GM21786 (cell line): ENCODE measurements around the gene SMPD3.

Experiments
- ATAC-seq: cut with Tn5 transposase; IDR thresholded peaks from one replicate; pipeline ENCODE4 v1.9.1; 2021; ENCODE audit not compliant: unreplicated experiment

The SMPD3 gene

GRCh38 chr16:68472581-68472980 is 24.3 kb upstream of the SMPD3 start:
- no peak for ATAC-seq

GRCh38 chr16:68470461-68471150 is 22.3 kb upstream of the SMPD3 start:
- ATAC-seq: peak; percentile 92

DNA sequence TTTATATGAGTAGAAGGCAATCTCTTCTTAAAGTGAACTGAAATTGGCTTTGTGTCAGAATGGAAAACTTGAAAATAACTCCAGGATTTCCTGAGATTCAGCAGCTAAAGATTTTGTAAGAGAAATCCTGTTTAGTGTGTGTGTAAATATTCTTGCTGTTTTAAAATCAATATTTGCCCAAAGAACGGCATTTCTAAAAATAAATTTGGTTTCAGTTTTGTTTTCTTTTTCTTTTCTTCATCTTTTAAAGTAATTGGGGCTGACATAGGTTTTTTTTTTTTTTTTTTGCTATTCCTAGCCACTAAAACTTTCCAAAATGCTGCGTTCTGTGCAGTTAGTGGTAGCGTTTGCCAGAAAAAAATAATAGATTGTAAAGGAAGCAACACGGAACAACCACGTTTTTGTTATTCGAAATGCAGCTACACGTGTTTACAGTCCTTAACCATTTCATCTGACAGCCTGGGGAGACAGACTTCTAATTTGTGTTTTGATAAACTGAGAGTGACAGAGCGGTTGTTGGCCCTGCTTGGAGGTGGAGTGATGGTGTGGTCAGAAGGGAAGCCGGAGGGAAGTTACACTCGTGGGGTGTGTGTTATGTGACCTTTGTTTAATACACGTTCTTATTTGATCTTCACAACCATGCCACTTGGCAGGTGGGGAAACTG is 21.6 kb upstream of the SMPD3 start:
- ATAC-seq: peak; percentile 20

DNA sequence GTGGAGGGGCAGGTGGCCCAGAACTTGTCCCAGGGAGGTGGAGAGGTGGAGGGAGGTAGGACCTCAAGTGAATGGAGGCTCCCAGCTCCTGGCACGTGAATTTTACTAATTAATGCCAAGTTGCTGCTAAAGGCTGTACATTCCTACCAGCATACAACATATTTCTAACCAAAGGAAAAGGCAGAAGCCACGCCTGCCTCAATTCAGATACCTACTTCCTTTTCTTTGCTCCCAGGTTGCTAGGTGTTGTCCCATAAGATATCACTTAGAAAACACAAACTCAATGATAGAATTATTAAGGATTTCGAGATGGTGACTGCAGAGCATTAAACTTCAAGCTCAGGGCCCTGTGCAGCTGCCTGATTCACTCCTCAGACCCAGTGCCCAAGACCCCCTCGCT is 20.5 kb upstream of the SMPD3 start:
- no peak for ATAC-seq

GRCh38 chr16:68466174-68466573 is 17.9 kb upstream of the SMPD3 start:
- no peak for ATAC-seq

- ATAC-seq: no peak
Measured at GRCh38 chr16:68463904-68464303, 15.6 kb upstream of the SMPD3 start.

DNA sequence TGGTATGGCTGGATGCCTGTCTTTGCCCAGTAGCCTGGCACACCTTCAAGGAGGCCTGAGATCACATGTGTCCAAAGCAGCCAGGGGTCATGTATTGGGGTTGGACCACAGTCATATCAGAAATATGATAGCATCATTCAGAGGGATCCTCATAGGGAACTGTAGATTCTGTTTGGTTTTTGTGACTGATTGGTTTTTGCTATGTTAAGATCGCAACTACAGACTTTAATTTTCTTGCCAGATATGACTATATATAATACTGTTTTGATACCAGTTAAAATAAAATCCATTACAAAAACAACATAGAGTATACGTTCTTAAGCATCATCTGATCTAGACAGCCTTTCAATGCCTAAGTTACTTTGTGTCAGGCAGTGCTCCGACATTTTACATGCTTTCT is 11.8 kb upstream of the SMPD3 start:
- no peak for ATAC-seq

GRCh38 chr16:68459457-68459856 is 11.1 kb upstream of the SMPD3 start:
- ATAC-seq: no peak

DNA sequence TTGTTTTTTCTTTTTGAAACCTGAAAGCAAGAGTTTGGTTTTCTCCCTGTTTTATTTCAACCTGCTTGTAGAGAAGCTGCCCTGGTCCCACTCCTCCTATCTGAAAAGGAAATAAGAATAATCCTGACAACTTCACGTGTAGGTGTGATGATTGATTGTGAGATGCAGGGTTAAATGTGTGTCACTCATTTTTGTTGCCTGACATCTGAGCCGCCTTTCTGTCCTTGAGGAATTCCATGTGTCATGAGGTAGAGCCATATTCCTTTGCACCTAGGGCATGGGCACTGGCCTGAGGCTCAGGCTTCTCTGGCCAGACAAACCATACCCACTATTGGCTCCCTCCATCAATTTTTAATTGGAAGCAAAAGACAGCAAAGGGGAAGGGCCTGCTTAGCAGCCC is 10.2 kb upstream of the SMPD3 start:
- ATAC-seq: no peak

- ATAC-seq: no peak
Measured at GRCh38 chr16:68458101-68458500, 9.8 kb upstream of the SMPD3 start.

DNA sequence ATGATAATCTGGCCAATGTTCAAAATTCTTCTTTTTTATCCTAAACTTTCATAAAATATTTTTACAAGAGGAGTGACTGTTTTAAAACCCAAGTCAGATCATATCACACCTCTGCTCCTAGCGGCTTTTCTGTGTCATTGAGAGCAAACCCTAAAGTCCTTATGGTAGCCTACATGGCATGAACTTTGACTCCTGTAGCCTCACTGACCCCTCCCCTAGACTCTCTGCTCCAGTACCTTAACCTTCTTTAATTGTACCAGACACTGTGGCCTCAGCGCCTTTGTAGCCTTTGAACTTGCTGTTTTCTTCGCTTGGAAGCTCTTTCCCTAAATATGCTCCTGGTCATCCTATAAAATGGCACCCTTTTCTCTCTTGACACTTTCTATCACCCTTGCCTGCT is 7.3 kb upstream of the SMPD3 start:
- no peak for ATAC-seq

- ATAC-seq: no peak
Measured at GRCh38 chr16:68454920-68455435, 6.7 kb upstream of the SMPD3 start.

- ATAC-seq: no peak
Measured at GRCh38 chr16:68453816-68454215, 5.5 kb upstream of the SMPD3 start.

DNA sequence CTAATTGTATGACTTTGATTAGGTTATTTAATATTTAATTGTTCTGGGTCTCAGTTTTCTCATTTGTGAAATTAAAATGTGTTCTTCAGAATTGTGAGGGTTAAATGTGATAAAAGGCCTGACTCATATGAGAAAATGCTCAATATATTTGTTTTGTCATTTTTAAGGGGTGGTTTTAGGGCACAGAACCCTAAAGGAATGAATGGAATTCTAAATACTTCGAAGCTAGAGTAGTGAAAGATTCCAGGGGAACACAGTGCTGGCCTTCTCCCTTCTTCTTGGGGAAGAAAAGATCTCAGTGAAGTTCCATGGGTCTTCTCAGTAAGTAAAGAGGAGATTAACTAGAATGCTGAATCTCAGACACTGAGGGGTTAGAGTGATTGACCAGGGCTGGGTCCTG is 3.9 kb upstream of the SMPD3 start:
- ATAC-seq: no peak

DNA sequence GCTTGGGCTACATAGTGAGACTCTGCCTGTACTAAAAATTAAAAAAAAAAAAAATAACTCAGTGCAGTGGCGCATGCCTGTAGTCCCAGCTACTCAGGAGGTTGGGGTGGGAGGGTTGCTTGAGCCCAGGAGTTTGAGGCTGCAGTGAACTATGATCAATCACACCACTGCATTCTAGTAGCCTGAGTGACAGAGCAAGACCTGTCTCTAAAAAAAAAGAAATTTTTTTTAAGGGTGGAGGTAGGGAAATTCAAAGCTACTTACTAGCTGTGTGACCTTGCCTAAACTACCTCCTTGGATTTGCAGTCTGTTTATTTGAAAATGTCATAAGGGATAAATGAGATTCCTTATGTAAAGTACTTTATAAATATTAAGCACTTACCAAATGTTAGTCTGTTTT is 3.4 kb upstream of the SMPD3 start:
- no peak for ATAC-seq

GRCh38 chr16:68450741-68451255 is 2.5 kb upstream of the SMPD3 start:
- no peak for ATAC-seq

DNA sequence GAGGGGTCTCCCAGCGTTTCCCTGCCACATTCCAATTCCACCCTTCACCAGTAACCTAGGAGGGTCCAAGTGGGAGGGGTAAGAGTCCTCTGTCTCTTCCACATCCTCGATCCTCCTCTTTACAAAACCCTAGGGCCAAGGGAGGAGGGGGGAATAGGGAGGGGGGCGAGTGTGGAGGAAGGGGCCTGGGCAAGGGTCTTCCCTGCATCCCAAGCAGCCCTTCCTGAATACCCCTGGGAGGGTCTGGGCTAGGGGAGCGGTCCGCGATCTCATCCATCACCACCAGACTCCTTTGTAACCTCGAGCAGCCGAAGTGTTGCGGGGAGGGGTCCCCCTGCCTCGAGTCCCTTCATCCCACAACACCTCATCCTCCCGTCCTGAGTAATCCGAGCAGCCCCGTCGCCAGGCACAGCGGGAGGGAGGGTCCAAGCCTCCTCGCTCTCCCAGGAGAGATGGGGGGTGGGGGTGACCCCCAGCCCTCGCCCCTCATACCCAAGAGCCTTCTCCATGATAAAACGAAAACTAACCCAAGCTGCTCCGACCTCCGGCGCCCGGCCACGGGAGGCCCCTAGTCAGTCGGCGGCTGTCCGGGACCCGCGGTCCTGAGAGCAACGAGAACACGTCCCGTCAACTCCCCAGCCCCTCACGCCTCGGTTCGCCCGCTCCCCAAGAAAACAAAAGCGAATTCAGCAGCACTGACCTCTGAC is 502 bp downstream of the SMPD3 start:
- ATAC-seq: no peak

- no peak for ATAC-seq
Measured at GRCh38 chr16:68446681-68447652, 1.3 kb downstream of the SMPD3 start.

DNA sequence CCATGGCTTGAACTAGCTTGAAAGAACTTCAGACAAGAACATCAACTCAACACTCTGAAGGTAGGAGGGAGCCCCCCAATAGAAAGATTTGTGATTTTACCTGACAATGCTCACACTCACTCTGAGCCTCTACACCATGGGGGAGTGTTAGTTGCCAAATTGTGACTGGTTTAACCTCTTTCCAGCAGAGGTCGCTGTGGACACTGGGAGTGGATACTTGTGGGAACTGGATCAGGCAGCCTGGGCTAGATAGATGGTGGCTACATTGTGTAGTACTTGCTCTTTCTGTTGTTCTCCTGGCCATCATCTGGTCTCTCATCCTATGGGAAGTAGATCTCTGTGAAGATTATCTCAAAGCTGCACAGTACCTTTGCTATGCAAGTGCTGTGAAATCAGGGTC is 2.9 kb downstream of the SMPD3 start:
- ATAC-seq: no peak

DNA sequence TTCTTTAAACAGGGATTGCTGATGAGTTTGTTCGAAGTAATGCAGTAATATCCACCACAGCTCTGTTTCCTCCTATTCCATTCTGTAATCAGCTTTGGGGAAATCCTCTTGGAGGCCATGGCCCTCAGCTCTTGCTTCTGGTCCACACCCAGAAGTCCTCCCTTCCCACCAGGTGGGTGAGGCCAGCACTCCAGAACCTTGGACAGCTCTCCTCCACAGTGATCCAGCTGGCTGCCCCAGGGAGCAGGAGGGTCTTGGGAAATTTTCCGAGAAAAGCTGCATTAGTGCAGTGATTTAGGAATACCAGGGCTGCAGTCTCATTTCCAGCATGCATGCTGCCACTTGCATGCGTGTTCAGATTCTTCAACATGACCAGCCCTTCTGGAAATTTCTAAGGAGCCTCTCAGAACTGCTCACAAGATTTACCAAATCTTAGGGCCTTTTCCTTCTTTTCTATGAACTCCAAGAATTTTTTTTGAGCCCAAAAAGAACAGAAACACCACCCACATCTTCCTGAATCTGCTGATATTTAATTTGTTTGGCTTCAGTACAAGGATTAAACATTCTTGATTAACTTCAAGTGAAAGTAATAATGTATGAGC is 4.2 kb downstream of the SMPD3 start:
- no peak for ATAC-seq
